Stimulated activated naive B cell treated with anti-CD40 and anti-IgM and Interleukin-4, amounts not matched to agents 10 μg/mL and 1 μg/mL and 100 μg/mL, for 72 hours (primary cell): Measurements from ENCODE around the gene MPDZ.

Experiments used
- ATAC-seq, 2 donors: fragments of 150-1000 bp; cut with Tn5 transposase; replicated peaks; 2 replicates each; pipeline ENCODE4 v1.10.0; 2021; ENCODE audit warnings: moderate library complexity in 1 of 2
- DNase-seq: peaks from one replicate; pipeline ENCODE4 v3.0.0; 2021
- H3K27ac Mint-ChIP-seq: one replicate; pipeline ENCODE4 v1.8.0; 2022; ENCODE audit warnings: mild to moderate bottlenecking, mixed read lengths
- H3K27me3 Mint-ChIP-seq, 2 donors: one replicate each; pipeline ENCODE4 v1.8.0; 2022; ENCODE audit warnings: mixed read lengths in 2 of 2
- H3K36me3 Mint-ChIP-seq, 2 donors: one replicate each; pipeline ENCODE4 v1.8.0; 2022; ENCODE audit warnings: mixed read lengths in 2 of 2, mild to moderate bottlenecking in 1 of 2
- H3K4me1 Mint-ChIP-seq, 2 donors: one replicate each; pipeline ENCODE4 v1.8.0; 2022; ENCODE audit warnings: mixed read lengths in 2 of 2, mild to moderate bottlenecking in 1 of 2
- H3K4me3 Mint-ChIP-seq, 2 donors: one replicate each; pipeline ENCODE4 v1.8.0; 2022; ENCODE audit warnings: mild to moderate bottlenecking in 2 of 2, mixed read lengths in 2 of 2, moderate library complexity in 1 of 2
- H3K9me3 Mint-ChIP-seq, 2 donors: one replicate each; pipeline ENCODE4 v1.8.0; 2022; ENCODE audit warnings: mixed read lengths in 2 of 2, mild to moderate bottlenecking in 1 of 2

Gene MPDZ

GRCh38 chr9:13083963-13084528 is 195.4 kb downstream of the MPDZ start:
- ATAC-seq (no peak), DNase-seq (no peak)
- Mint-ChIP-seq H3K4me3 (no peak overlapping the region), H3K9me3 (no peaks in the 10 kb centered on the region), H3K27me3 (peaks cover 0 to 4% of the 10 kb centered on the region in 2 donors), H3K27ac (no peak overlapping the region), H3K4me1 (peaks cover 0 to 5% of the 10 kb centered on the region in 2 donors), H3K36me3 (no peaks in the 10 kb centered on the region)

- DNase-seq (no peak), ATAC-seq (no peak)
- H3K36me3 Mint-ChIP-seq = no peaks in the 10 kb centered on the region
- no peaks in the 10 kb centered on the region for H3K27me3 Mint-ChIP-seq
- no peaks in the 10 kb centered on the region for H3K4me1 Mint-ChIP-seq
- H3K4me3 Mint-ChIP-seq = no peak overlapping the region
- no peaks in the 10 kb centered on the region for H3K9me3 Mint-ChIP-seq
- no peak overlapping the region for H3K27ac Mint-ChIP-seq
Observed at GRCh38 chr9:13083366-13083765, 196.1 kb downstream of the MPDZ start.

- Mint-ChIP-seq H3K4me1 (no peaks in the 10 kb centered on the region), H3K4me3 (no peak overlapping the region), H3K36me3 (no peaks in the 10 kb centered on the region), H3K27me3 (no peaks in the 10 kb centered on the region), H3K27ac (no peak overlapping the region), H3K9me3 (no peaks in the 10 kb centered on the region)
- no peak for DNase-seq
- ATAC-seq = no peak
Observed at GRCh38 chr9:13082796-13083195, 196.7 kb downstream of the MPDZ start.

- no peaks in the 10 kb centered on the region for H3K27me3 Mint-ChIP-seq
- no peak overlapping the region for H3K27ac Mint-ChIP-seq
- H3K36me3 Mint-ChIP-seq = no peaks in the 10 kb centered on the region
- DNase-seq (no peak), ATAC-seq (no peak)
- H3K9me3 Mint-ChIP-seq = peaks cover 3 to 4% of the 10 kb centered on the region in 2 donors
- H3K4me3 Mint-ChIP-seq = no peak overlapping the region
- no peaks in the 10 kb centered on the region for H3K4me1 Mint-ChIP-seq
Observed at GRCh38 chr9:13078164-13078563, 201.3 kb downstream of the MPDZ start.

GRCh38 chr9:13076616-13077015 is 202.9 kb downstream of the MPDZ start:
- H3K9me3 Mint-ChIP-seq = peaks cover 3 to 5% of the 10 kb centered on the region in 2 donors
- no peak for ATAC-seq
- H3K27ac Mint-ChIP-seq = no peak overlapping the region
- no peaks in the 10 kb centered on the region for H3K4me1 Mint-ChIP-seq
- no peak overlapping the region for H3K4me3 Mint-ChIP-seq
- no peak for DNase-seq
- no peaks in the 10 kb centered on the region for H3K36me3 Mint-ChIP-seq
- H3K27me3 Mint-ChIP-seq = no peaks in the 10 kb centered on the region

GRCh38 chr9:13071921-13072320 is 207.6 kb downstream of the MPDZ start:
- H3K36me3 Mint-ChIP-seq = no peaks in the 10 kb centered on the region
- DNase-seq (no peak), ATAC-seq (no peak)
- H3K27me3 Mint-ChIP-seq = no peaks in the 10 kb centered on the region
- no peak overlapping the region for H3K27ac Mint-ChIP-seq
- H3K4me3 Mint-ChIP-seq = no peak overlapping the region
- no peaks in the 10 kb centered on the region for H3K4me1 Mint-ChIP-seq
- peaks cover 3 to 7% of the 10 kb centered on the region in 2 donors for H3K9me3 Mint-ChIP-seq

GRCh38 chr9:13070612-13071595 is 208.6 kb downstream of the MPDZ start:
- DNase-seq (no peak), ATAC-seq (no peak)
- Mint-ChIP-seq H3K9me3 (peaks cover 3 to 7% of the 10 kb centered on the region in 2 donors), H3K27ac (no peak overlapping the region), H3K4me3 (no peak overlapping the region), H3K36me3 (no peaks in the 10 kb centered on the region), H3K27me3 (no peaks in the 10 kb centered on the region), H3K4me1 (no peaks in the 10 kb centered on the region)

- Mint-ChIP-seq H3K27ac (no peak overlapping the region), H3K36me3 (no peaks in the 10 kb centered on the region), H3K4me1 (no peaks in the 10 kb centered on the region), H3K27me3 (no peaks in the 10 kb centered on the region), H3K9me3 (peaks cover 3 to 6% of the 10 kb centered on the region in 2 donors), H3K4me3 (no peak overlapping the region)
- DNase-seq = no peak
- ATAC-seq = no peak
Observed at GRCh38 chr9:13069498-13069897, 210.0 kb downstream of the MPDZ start.

GRCh38 chr9:13064676-13065075 is 214.8 kb downstream of the MPDZ start:
- Mint-ChIP-seq H3K4me1 (no peaks in the 10 kb centered on the region), H3K36me3 (no peaks in the 10 kb centered on the region), H3K27me3 (no peaks in the 10 kb centered on the region), H3K9me3 (peaks cover 0 to 5% of the 10 kb centered on the region in 2 donors), H3K4me3 (no peak overlapping the region), H3K27ac (no peak overlapping the region)
- DNase-seq (no peak), ATAC-seq (no peak)

- no peak overlapping the region for H3K4me3 Mint-ChIP-seq
- no peak overlapping the region for H3K27ac Mint-ChIP-seq
- no peaks in the 10 kb centered on the region for H3K27me3 Mint-ChIP-seq
- DNase-seq = no peak
- no peaks in the 10 kb centered on the region for H3K4me1 Mint-ChIP-seq
- peak in 1 of 2 donors; percentile 7 for ATAC-seq
- H3K9me3 Mint-ChIP-seq = peaks cover 0 to 5% of the 10 kb centered on the region in 2 donors
- H3K36me3 Mint-ChIP-seq = no peaks in the 10 kb centered on the region
Observed at GRCh38 chr9:13063880-13064459, 215.5 kb downstream of the MPDZ start.

- H3K27ac Mint-ChIP-seq = no peak overlapping the region
- ATAC-seq = no peak
- H3K27me3 Mint-ChIP-seq = no peaks in the 10 kb centered on the region
- H3K9me3 Mint-ChIP-seq = peaks cover 0 to 5% of the 10 kb centered on the region in 2 donors
- no peak for DNase-seq
- H3K36me3 Mint-ChIP-seq = no peaks in the 10 kb centered on the region
- H3K4me3 Mint-ChIP-seq = no peak overlapping the region
- H3K4me1 Mint-ChIP-seq = no peaks in the 10 kb centered on the region
Observed at GRCh38 chr9:13061390-13061789, 218.1 kb downstream of the MPDZ start.
